ENCODE measurements around the gene PROSER3.

DNA sequence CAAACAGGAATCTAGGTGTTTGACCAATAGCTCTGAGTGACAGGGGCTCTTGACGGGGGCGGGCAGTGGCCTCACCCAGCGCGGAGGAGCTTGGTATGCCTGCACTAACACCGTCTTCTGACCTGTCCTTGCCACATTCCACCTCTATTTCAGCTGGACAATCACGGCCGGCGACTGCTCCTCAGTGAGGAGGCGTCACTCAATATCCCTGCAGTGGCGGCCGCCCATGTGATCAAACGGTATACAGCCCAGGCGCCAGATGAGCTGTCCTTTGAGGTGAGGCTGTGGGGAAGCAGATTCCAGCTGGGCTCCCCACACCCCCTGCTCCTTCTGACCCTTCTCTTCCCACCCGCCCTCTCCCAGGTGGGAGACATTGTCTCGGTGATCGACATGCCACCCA is 22.1 kb downstream of the PROSER3 start:
- TF ChIP-seq, protein P1, sequence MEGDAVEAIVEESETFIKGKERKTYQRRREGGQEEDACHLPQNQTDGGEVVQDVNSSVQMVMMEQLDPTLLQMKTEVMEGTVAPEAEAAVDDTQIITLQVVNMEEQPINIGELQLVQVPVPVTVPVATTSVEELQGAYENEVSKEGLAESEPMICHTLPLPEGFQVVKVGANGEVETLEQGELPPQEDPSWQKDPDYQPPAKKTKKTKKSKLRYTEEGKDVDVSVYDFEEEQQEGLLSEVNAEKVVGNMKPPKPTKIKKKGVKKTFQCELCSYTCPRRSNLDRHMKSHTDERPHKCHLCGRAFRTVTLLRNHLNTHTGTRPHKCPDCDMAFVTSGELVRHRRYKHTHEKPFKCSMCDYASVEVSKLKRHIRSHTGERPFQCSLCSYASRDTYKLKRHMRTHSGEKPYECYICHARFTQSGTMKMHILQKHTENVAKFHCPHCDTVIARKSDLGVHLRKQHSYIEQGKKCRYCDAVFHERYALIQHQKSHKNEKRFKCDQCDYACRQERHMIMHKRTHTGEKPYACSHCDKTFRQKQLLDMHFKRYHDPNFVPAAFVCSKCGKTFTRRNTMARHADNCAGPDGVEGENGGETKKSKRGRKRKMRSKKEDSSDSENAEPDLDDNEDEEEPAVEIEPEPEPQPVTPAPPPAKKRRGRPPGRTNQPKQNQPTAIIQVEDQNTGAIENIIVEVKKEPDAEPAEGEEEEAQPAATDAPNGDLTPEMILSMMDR (conservative IDR thresholded peaks at IDR 0.05 in 1 of 2, IDR thresholded peaks at IDR 0.05 in 1 of 2; ENCODE audit: extremely low read depth in 1 of 2, insufficient read depth in 1 of 2, low read depth in 1 of 2, low read length in 2 of 2) = no peak
- no peak for TF ChIP-seq EZH2 (IDR thresholded peaks at IDR 0.05; ENCODE audit: borderline replicate concordance, low read length)

All from mammary epithelial cell (primary cell).